Ishikawa (cell line): ENCODE measurements around the gene IGLL5.

Experiments
- CEBPB ChIP-seq: IDR thresholded peaks from 2 replicates; pipeline ENCODE4 v1.6.1; 2012
- CREB1 ChIP-seq: IDR thresholded peaks from 2 replicates; pipeline ENCODE4 v1.6.1; 2012; ENCODE audit warnings: low read depth
- EGR1 ChIP-seq: IDR thresholded peaks from 2 replicates; pipeline ENCODE4 v1.6.1; 2012
- EP300 ChIP-seq: IDR thresholded peaks from 2 replicates; pipeline ENCODE4 v1.6.1; 2012; ENCODE audit warnings: borderline replicate concordance
- FOXM1 ChIP-seq: IDR thresholded peaks from 2 replicates; pipeline ENCODE4 v1.6.1; 2012; ENCODE audit warnings: low read depth, borderline replicate concordance
- MAX ChIP-seq: IDR thresholded peaks from 2 replicates; pipeline ENCODE4 v1.6.1; 2012
- RAD21 ChIP-seq: IDR thresholded peaks from 2 replicates; pipeline ENCODE4 v1.6.1; 2012; ENCODE audit warnings: low read depth
- REST ChIP-seq: IDR thresholded peaks from 2 replicates; pipeline ENCODE4 v1.6.1; 2012; ENCODE audit warnings: low read depth, mild to moderate bottlenecking
- TAF1 ChIP-seq: IDR thresholded peaks from 2 replicates; pipeline ENCODE4 v1.6.1; 2012; ENCODE audit warnings: low read depth, mild to moderate bottlenecking
- TCF12 ChIP-seq: IDR thresholded peaks from 2 replicates; pipeline ENCODE4 v1.6.1; 2012; ENCODE audit warnings: low read depth
- YY1 ChIP-seq: IDR thresholded peaks from 2 replicates; pipeline ENCODE4 v1.6.1; 2012; ENCODE audit warnings: low read depth
- ZBTB7A ChIP-seq: IDR thresholded peaks from 2 replicates; pipeline ENCODE4 v1.6.1; 2012; ENCODE audit warnings: low read depth

- TF ChIP-seq YY1, result no peak
- no peak for TF ChIP-seq EP300
- no peak for TF ChIP-seq FOXM1
- TF ChIP-seq RAD21, result no peak
- no peak for TF ChIP-seq CEBPB
- TF ChIP-seq TAF1, result no peak
- TF ChIP-seq TCF12, result no peak
- TF ChIP-seq REST, result no peak
- no peak for TF ChIP-seq EGR1
- TF ChIP-seq MAX, result no peak
- no peak for TF ChIP-seq CREB1
- TF ChIP-seq ZBTB7A, result no peak
Measured at GRCh38 chr22:22897947-22898346, 10.3 kb downstream of the IGLL5 start.
